HG03045 (cell line): Measurements from ENCODE around the gene KCNJ18.
"Not testable (repeated sequence)": the region's sequence is repeated elsewhere in the genome, so short reads cannot be mapped to it uniquely, and the experiment has no call there.

ENCODE experiments used
- ATAC-seq: cut with Tn5 transposase; IDR thresholded peaks from one replicate; pipeline ENCODE4 v1.9.1; 2021; ENCODE audit warnings: mild to moderate bottlenecking, moderate library complexity; ENCODE audit not compliant: unreplicated experiment

The KCNJ18 gene

DNA sequence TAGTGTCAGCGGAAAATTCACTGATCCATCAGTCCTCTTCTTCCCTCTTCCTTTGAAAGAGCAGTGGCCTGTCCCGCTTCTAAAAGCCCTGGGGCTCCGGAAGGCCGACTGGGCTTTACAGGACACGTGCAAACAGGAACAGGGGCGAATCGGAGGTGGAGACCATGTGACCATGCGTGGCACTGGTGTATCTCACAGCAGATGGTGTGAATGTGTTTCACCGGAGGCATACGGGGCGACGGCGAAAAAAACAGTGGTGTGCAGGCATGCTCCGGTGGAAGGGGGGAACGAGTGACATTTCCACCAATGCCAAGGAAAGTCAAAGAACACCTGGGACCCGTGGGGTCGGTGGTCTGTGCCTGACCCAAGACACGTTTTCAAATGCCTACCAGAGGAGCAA is 8.4 kb upstream of the KCNJ18 start:
- not testable (repeated sequence) for ATAC-seq

DNA sequence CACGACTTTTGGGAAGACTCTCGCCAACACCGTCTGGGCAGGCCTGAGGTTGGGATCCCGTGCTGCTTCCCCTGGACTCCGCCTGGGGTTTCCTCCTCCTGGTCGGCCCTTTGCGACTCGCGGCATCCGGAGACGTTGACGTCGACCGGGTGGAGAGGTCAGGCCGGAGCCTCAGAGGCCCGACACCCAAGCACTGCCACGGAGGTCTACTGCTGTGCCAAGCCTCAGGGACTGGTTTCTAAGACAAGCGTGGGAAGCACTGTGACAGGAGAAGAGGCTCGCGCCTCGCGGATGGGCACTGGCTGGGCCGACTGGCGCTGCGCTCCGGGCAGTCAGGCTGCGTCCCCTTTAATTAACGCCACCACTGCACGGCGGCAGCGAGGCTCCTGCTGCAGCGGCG is 7.9 kb upstream of the KCNJ18 start:
- not testable (repeated sequence) for ATAC-seq

DNA sequence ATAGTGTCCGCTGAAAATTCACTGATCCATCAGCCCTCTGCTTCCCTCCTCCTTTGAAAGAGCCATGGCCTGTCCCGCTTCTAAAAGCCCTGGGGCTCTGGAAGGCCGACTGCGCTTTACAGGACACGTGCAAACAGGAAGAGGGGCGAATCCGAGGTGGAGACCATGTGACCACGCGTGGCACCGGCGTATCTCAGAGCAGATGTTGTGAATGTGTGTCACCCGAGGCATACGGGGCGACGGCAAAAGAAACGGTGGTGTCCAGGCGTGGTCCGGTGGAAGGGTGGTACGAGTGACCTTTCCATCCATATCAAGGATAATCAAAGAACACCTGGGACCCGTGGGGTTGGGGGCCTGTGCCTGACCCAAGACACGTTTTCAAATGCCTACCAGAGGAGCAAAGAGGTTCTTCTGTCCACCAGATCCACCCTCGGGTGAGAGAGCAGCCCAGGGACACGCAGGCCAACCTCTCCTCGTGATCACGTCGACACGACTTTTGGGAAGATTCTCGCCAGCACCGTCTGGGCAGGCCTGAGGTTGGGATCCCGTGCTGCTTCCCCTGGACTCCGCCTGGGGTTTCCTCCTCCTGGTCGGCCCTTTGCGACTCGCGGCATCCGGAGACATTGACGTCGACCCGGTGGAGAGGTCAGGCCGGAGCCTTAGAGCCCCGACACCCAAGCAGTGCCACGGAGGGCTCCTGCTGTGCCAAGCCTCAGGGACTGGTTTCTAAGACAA is 7.1 kb upstream of the KCNJ18 start:
- not testable (repeated sequence) for ATAC-seq

- ATAC-seq: no peak
These were observed 5.9 kb upstream of the KCNJ18 start for GRCh38 chr17:21686165-21687015.

DNA sequence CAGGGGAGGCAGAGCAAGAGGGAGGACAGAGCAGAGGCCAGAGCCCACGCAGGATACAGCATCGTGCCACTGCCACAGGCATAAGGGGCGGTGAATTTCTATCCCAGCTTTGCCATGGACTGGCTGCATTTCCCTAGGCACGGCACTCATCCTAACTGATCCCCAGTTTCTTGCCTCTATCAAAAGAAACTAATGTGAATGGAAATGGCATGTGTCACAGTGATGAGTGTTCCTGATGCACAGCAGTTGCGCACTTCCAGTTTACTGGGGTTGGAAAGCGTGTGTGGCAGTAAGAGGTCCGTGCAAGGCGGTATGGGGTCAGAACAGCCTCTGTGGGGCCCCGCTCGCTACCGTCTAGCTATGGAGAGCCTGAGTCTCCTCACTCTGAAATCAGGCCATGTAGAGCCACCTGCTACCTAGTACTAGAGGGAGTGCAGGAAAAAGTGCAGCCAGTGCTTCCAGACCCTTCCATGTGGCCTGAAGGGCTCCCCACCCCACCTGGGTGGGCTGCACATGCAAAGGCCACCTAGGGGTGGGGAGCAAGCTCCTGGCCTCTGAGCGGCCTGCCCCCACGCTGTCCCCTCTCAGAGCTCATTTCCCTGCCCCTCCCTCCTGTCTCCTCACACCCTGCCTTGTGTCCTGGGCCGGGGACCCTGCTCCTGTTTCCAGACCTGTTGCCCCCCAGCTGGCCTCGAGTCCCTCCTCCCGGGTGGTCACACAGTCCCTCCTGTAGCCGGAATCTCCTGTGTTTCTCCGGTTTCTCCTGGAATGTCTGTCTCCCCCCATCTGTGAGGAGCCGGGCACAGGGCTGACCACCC is 5.0 kb upstream of the KCNJ18 start:
- ATAC-seq: no peak

- no peak for ATAC-seq
These were observed 3.9 kb upstream of the KCNJ18 start for GRCh38 chr17:21688293-21688949.

- ATAC-seq: no peak
These were observed 2.7 kb upstream of the KCNJ18 start for GRCh38 chr17:21689604-21690003.

DNA sequence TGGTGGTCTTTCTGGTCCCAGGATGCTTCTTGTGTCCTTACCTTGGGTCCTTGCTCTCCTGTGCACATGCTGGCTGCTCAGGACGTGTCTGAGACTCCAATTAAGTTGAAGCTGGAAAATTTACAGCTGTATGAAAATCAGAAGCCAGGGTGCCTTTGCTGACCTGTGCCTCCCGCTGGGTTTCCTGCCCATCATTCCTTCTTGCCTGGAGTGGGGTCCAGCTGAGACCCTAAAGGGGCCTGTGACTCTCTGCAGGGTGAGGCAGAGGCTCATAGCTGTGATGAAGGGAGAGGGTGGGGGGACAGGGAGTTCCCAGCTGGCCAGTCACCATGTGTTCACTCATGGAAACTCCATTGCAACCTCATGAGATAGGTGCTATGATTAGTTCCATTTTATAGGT is 1.5 kb upstream of the KCNJ18 start:
- not testable (repeated sequence) for ATAC-seq

DNA sequence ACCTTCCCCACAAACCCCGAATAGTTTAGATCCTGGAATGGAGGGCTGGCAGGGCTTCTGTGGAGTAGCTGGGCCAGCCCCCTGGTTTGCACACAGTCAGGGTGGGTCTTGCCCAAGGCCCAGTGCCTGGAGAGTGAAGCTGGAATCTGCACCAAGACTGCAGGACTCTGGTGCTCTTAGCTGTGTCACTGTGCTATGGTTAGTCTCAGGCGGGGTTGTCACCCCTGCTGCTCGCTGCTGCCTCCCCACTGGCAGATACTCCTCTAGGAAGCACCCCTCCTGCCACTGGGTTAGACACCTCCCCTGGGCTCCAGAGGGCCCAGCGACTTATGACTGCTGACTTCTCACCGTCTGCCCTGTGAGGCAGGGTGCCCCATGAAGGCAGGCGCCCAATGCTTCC is 842 bp upstream of the KCNJ18 start:
- not testable (repeated sequence) for ATAC-seq

DNA sequence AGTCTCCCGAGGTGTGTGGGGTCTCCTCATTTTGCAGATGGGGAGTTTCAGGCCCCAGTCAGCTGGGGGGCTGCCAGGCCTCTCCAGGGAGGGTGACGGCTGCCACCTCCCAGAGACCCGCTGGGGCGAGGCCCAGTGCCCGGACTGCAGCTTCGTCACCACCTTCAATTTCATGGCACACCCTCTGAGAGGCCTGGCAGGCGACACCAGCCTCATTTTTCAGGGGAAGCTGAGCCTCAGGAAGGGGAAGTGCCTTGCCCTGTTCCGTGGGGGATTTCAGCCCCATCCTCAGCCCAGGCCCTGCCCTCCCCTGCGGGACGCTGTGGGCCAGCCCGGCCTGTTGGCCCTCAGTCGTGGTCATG is 362 bp downstream of the KCNJ18 start:
- ATAC-seq: not testable (repeated sequence)

DNA sequence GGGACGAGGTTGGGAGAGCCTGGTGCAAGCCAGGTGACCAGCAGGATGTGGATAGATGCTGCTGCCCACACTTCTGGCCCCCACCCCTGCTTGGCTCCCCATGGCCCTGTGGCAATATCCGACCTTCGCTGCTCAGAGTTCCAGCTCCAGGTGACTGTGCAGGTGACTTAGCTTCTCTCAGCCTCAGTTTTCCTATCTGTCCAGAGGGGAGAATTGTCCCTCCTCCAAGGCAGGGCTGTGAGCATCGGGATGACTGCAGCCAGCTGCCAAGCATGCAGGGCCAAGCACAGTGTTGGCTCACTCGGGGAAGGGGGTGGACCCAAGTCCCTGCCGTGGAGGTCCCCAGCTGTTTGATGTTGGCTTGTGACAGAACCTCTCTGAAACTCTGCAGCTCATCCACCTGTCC is 1.1 kb downstream of the KCNJ18 start:
- not testable (repeated sequence) for ATAC-seq

DNA sequence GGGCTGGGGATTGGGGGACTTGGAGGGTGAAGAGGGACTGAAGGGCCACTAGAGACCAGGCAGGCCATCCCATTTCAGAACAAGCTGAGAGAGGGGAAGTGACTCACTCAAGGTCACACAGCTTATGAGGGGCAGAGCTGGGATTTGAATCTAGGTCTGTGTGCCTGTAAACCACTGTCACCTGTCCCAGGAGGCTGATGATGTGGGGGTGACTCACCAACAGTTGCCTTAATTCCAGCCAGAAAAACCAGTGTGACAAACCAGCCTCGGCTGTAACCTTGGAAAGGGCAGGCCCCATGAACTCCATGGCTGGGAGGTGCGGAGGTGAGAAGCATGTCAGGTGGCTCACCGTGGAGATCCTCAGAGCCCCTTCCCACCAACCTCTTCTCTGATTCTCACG is 1.6 kb downstream of the KCNJ18 start:
- ATAC-seq: not testable (repeated sequence)

DNA sequence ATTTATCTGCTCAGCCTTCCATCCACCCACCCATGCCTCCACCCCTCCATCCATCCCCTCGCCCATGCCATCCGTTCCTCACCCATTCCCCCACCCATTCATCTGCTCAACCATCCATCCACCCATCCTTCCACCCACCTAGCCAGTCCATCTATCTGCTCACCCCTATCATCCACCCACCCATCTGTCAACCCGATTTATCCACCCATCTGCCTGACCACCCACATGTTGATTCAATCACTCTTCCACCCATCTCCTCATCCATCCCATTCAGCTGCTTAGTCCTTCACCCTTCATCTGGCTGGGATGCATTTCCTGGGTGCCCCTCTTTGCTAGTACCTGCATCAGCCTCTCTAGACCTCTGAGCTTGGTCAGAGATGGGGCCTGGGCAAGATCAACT is 3.9 kb downstream of the KCNJ18 start:
- not testable (repeated sequence) for ATAC-seq

- ATAC-seq: not testable (repeated sequence)
These were observed 4.7 kb downstream of the KCNJ18 start for GRCh38 chr17:21696842-21697507.

DNA sequence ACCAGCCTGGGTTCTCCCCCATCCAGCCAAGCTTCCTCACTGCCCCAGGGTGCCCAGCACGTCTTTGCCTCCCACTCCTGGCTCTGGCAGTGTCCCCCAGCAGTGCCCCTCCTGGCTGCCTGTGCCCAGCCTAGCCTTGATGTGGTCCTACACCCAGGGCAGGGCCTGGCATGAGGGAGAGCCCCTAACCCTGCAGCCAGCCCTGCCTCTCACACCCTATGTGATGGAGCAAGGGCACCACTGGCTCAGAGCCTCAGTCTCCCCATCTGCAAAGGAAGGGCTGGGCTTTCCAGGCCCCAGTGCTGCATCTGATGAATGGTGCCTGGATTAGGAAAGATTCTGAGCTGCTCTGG is 5.2 kb downstream of the KCNJ18 start:
- not testable (repeated sequence) for ATAC-seq

- ATAC-seq: not testable (repeated sequence)
These were observed 6.2 kb downstream of the KCNJ18 start for GRCh38 chr17:21698437-21699075.

GRCh38 chr17:21699124-21699523 is 6.8 kb downstream of the KCNJ18 start:
- ATAC-seq: not testable (repeated sequence)

GRCh38 chr17:21699573-21700236 is 7.4 kb downstream of the KCNJ18 start:
- not testable (repeated sequence) for ATAC-seq

DNA sequence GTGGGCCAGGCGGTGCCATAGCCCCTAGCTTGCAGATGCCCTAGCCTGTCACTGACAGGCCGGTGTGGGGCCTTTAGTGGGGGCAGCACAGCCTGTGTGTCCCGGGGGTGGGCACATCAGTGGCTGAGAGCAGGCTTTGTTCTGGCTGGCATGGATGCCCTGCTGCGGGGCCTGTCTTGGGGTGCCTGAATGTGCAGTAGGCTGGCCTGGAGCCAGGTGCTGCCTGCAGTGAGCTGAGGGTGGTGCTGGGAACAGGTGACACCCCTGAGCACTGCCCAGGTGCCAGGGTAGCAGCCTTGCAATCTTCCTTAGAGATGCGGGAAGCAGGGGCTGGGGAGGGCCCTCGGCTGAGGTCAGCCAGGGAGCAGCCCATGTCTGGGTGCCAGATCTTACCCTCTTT is 8.8 kb downstream of the KCNJ18 start:
- not testable (repeated sequence) for ATAC-seq
